NCI-H446 (cell line): ENCODE measurements around the gene TRIM24.
A peak's percentile ranks its signal among the peaks of the same experiment; 100 is the strongest.

Experiments used
- DNase-seq, 2 experiments: peaks; one replicate each; lab custom pipeline; 2025; lab: John Stamatoyannopoulos, UW

TRIM24 gene

DNA sequence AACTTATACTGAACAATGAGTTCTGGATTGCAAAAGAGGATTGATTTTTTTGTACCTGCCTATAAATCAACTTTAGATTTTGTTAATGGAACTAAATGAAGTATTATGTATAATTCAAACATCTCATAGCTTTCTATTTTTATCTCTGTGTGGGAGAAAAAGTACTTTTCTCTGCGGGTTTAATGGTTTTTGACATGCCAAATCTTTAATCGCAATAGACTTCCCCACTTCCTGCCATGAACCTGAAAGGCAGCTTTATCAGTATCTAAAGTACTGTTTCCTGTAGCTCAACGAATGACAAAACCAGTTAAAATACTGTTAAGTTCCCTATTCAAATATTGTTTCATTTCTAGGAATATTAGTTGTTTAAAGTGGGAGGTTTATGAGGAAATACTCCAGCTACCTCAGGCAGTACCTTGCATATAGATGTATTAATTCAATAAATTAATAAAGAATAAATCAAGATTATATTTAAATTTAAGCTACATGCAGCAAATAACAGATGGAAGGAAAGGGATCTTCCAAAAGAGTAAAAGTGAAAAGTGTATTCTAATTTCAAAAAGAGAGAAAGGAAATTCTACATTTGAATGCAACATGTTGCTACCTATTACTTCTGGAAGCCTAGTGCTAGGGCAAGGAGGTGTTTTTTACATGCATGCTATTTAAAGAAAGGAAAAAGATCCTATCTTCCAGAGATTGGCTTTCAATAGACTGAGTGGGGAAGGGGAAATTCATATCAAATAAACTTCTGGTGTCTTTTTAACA is 165.2 kb downstream of the TRIM24 start:
- DNase-seq: no peak

DNA sequence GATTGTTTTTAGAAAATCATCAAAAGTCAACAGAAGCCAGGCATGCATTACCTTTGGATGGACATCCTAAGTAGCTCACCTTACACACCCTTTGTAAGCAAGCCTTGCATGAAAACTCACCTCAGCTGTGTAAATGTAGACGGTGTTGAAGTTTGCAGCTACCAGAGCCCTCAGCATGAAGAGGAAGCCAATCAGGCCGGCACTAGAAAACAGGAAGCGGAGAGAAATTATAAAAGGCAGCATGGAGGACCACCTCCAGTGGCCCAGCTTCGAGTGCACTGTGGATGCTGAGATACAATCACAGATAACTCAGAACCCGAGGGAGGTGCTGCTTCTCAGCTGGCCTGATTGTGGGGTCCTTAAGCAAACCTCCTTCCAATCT is 165.8 kb downstream of the TRIM24 start:
- DNase-seq: no peak

GRCh38 chr7:138626846-138627245 is 166.8 kb downstream of the TRIM24 start:
- peak in 1 of 2 experiments; percentile 11 for DNase-seq

DNA sequence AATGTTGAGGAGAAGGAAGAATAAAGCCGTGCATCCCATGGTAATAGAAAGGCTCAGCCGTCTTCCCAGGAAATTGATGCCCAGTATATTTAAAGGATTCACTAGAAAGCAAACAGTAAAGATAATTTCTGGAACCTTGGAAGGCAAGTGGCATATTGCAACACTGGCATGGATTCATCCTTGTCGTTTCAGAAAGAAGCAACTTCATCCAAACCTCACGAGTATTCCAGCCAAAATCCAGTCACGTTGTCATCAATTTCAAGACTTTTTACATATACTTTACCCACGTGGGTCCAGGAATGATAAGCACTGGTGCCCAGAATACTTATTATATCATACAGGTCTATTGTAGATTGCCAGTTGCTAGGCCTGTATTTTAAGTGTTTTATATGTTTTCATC is 167.3 kb downstream of the TRIM24 start:
- peak in 1 of 2 experiments; percentile 28 for DNase-seq

DNA sequence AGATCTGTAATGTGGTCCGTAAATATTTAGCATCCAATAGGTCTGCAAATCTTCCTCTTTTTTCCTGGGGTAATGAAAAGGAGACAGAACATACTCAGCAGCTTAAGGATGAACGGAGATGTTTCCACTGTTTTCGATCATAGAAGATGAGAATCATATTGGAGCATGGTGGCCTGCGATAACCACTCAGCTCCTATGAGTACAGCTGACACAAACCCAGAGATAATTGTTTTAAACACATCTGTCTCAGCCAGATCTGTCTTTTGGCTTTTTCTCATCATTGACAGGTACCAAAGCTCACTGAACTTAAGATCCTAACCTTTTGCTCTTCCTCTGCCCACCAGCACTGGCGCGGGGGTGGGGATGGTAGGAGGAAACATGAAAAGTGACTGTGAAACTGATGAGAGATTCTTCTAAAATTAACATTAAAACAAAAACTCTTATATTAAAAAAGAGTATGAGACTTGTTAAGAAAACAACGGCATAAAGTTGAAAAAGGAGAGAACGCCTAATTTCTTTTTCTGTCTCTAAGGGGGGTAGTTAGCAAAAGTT is 170.1 kb downstream of the TRIM24 start:
- no peak for DNase-seq

DNA sequence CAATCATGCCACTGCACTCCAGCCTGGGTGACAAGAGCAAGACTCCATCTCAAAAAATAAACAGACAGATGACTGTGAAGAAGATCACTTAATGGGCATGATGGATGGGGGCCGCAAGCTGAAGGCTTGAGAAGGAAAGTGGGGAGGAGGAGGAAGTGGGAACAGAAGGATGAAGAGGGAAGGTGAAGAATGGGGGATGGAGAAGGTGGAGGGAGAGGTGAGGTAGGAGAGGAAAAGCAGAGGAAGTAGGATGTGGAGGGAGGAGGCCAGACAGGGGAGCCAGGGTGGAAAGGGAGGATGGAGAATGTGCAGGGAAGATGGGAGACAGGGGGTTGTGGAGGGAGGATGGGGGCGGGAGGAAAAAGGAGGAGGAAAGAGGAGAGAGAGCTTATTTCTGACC is 172.3 kb downstream of the TRIM24 start:
- DNase-seq: no peak

- no peak for DNase-seq
Observed at GRCh38 chr7:138632826-138633602, 173.0 kb downstream of the TRIM24 start.
